Fibroblast of lung (primary cell): ENCODE data around the gene AHCYL2. TPM values are rescaled to one million over a fixed set of nuclear protein-coding genes. Genes with fewer than 3 reads are reported as not detected.
"Not testable (repeated sequence)": the region's sequence is repeated elsewhere in the genome, so short reads cannot be mapped to it uniquely, and the experiment has no call there.

Experiments used
- DNase-seq, 2 donors: peaks; one replicate each; pipeline versions ENCODE4 v3.0.0 to v3.0.0-alpha.2; 2010; ENCODE audit warnings: low read depth in 2 of 2
- H2AFZ ChIP-seq: 2 replicates; pipeline ENCODE4 v1.5.1; 2012; ENCODE audit warnings: low read length, control low read depth, inconsistent platforms
- H3K27ac ChIP-seq: 2 replicates; pipeline ENCODE4 v1.5.1; 2011; ENCODE audit warnings: low read length, control low read depth; ENCODE audit not compliant: insufficient read depth
- H3K27me3 ChIP-seq: 2 replicates; pipeline ENCODE4 v1.5.1; 2011; ENCODE audit warnings: mild to moderate bottlenecking, low read length; ENCODE audit not compliant: control insufficient read depth, insufficient read depth
- H3K36me3 ChIP-seq: 2 replicates; pipeline ENCODE4 v1.5.1; 2011; ENCODE audit warnings: low read length; ENCODE audit not compliant: control insufficient read depth, insufficient read depth
- H3K4me1 ChIP-seq: 2 replicates; pipeline ENCODE4 v1.5.1; 2011; ENCODE audit warnings: low read length; ENCODE audit not compliant: control insufficient read depth, insufficient read depth; ENCODE audit errors: extremely low read depth
- H3K4me2 ChIP-seq: 2 replicates; pipeline ENCODE4 v1.5.1; 2011; ENCODE audit warnings: low read length, control low read depth; ENCODE audit not compliant: insufficient read depth; ENCODE audit errors: extremely low read depth
- H3K4me3 ChIP-seq, 4 experiments: fragments of 200-600 bp in 1 of 4; sonication (generic) in 1 of 4; replicated peaks in 1 of 4; 2 replicates each; pipeline ENCODE4 v1.5.1; 2011 to 2016; ENCODE audit warnings: low read length in 4 of 4, low read depth in 3 of 4, mild to moderate bottlenecking in 3 of 4, control low read depth in 2 of 4, inconsistent platforms in 1 of 4, mixed read lengths in 1 of 4; ENCODE audit not compliant: insufficient read depth in 1 of 4; ENCODE audit errors: control extremely low read depth in 1 of 4
- H3K79me2 ChIP-seq: 2 replicates; pipeline ENCODE4 v1.5.1; 2012; ENCODE audit warnings: mild to moderate bottlenecking, low read length, inconsistent platforms; ENCODE audit not compliant: control insufficient read depth, insufficient read depth
- H3K9ac ChIP-seq: 2 replicates; pipeline ENCODE4 v1.5.1; 2011; ENCODE audit warnings: mild to moderate bottlenecking, low read length, control low read depth; ENCODE audit not compliant: insufficient read depth
- H3K9me3 ChIP-seq: 2 replicates; pipeline ENCODE4 v1.5.1; 2012; ENCODE audit warnings: low read depth, low read length; ENCODE audit not compliant: control insufficient read depth, insufficient read depth
- H4K20me1 ChIP-seq: 2 replicates; pipeline ENCODE4 v1.5.1; 2011; ENCODE audit warnings: low read length; ENCODE audit not compliant: control insufficient read depth, insufficient read depth; ENCODE audit errors: extremely low read depth
- EZH2 ChIP-seq: IDR thresholded peaks from 2 replicates; pipeline ENCODE4 v1.5.1; 2012; ENCODE audit warnings: low read length, control low read depth, mild to moderate bottlenecking; ENCODE audit errors: missing control alignments
- polyA plus RNA-seq, 2 donors: library from polyadenylated mRNA; depleted of rRNA in 1 of 2; stranded (reverse) in 1 of 2; unstranded in 1 of 2; fragments of >200 nt; gene quantifications; 2 replicates each; pipeline ENCODE4 v1.2.1, GENCODE V29; 2011 to 2012; ENCODE audit warnings: missing spikeins in 1 of 2
- total RNA-seq: library from RNA; depleted of rRNA; stranded (reverse); fragments of >200 nt; gene quantifications from 2 replicates; pipeline ENCODE4 v1.2.1, GENCODE V29; 2014
- TF ChIP-seq, protein P1 (sequence below), 2 donors: IDR thresholded peaks in 1 of 2; conservative IDR thresholded peaks in 1 of 2; 1 replicate in 1 of 2; 2 replicates in 1 of 2; pipeline ENCODE4 v1.5.1; 2011 to 2012; ENCODE audit warnings: low read length in 2 of 2, control low read depth in 1 of 2, inconsistent platforms in 1 of 2, low read depth in 1 of 2, mild to moderate bottlenecking in 1 of 2

The AHCYL2 gene
- total and polyA plus RNA-seq, 2 donors (not counting 1 experiment from before 2014, with no cell fraction given), result 8.7 to 11.9 TPM

DNA sequence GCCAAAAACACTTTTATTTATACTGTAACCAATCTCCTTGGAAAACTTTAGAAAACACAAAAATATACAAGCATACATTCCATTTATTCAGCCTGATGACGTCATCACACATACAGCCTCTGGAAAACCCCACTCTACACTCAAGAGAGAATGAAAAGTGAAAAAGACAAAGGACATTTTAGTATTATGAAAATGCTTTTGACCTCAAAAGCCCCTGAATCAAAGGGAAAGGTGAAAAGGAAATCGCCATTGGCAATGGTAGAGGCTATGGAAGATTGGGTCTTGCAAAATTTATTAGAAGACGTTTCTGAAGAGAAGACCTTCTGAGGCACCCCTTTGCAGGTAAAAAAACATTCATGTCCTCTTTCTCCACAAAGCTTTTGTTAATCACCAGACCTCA is 126.5 kb downstream of the AHCYL2 start:
- Histone ChIP-seq H4K20me1 (no peaks in the 10 kb centered on the region), H3K4me3 (no peak overlapping the region), H3K27me3 (no peaks in the 10 kb centered on the region), H3K4me1 (no peaks in the 10 kb centered on the region), H3K79me2 (no peaks in the 10 kb centered on the region), H3K9ac (no peak overlapping the region), H3K36me3 (no peaks in the 10 kb centered on the region), H2AFZ (no peak overlapping the region), H3K9me3 (no peaks in the 10 kb centered on the region), H3K27ac (no peak overlapping the region), H3K4me2 (no peak overlapping the region)
- DNase-seq, result peak in 1 of 2 donors; percentile 48
- TF ChIP-seq, protein P1, sequence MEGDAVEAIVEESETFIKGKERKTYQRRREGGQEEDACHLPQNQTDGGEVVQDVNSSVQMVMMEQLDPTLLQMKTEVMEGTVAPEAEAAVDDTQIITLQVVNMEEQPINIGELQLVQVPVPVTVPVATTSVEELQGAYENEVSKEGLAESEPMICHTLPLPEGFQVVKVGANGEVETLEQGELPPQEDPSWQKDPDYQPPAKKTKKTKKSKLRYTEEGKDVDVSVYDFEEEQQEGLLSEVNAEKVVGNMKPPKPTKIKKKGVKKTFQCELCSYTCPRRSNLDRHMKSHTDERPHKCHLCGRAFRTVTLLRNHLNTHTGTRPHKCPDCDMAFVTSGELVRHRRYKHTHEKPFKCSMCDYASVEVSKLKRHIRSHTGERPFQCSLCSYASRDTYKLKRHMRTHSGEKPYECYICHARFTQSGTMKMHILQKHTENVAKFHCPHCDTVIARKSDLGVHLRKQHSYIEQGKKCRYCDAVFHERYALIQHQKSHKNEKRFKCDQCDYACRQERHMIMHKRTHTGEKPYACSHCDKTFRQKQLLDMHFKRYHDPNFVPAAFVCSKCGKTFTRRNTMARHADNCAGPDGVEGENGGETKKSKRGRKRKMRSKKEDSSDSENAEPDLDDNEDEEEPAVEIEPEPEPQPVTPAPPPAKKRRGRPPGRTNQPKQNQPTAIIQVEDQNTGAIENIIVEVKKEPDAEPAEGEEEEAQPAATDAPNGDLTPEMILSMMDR (conservative IDR thresholded peaks at IDR 0.05 in 1 of 2, IDR thresholded peaks at IDR 0.05 in 1 of 2; ENCODE audit: low read depth in 1 of 2, low read length in 2 of 2), result no peak
- no peak for TF ChIP-seq EZH2

DNA sequence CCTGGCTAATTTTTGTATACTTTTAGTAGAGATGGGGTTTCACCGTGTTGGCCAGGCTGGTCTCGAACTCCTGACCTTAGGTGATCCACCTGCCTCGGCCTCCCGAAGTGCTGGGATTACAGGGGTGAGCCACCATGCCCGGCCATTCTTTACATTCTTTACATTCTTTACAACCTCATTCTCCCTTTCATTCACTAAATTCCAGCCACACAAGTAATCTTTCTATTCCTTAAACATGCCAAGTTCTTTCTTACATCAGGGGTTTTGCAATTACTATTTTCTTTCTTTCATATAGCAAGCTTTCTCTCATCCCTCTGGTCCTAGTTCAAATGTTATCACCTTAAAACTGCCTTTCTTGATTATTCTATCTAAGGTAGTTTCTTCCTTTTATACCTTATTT is 128.3 kb downstream of the AHCYL2 start:
- not testable (repeated sequence) for H3K79me2 ChIP-seq, H3K9ac ChIP-seq, H3K27me3 ChIP-seq, H3K4me2 ChIP-seq, H3K4me1 ChIP-seq, H3K36me3 ChIP-seq, H3K9me3 ChIP-seq, H3K27ac ChIP-seq, H2AFZ ChIP-seq, H3K4me3 ChIP-seq, H4K20me1 ChIP-seq
- peak in 1 of 2 donors; percentile 60 for DNase-seq

DNA sequence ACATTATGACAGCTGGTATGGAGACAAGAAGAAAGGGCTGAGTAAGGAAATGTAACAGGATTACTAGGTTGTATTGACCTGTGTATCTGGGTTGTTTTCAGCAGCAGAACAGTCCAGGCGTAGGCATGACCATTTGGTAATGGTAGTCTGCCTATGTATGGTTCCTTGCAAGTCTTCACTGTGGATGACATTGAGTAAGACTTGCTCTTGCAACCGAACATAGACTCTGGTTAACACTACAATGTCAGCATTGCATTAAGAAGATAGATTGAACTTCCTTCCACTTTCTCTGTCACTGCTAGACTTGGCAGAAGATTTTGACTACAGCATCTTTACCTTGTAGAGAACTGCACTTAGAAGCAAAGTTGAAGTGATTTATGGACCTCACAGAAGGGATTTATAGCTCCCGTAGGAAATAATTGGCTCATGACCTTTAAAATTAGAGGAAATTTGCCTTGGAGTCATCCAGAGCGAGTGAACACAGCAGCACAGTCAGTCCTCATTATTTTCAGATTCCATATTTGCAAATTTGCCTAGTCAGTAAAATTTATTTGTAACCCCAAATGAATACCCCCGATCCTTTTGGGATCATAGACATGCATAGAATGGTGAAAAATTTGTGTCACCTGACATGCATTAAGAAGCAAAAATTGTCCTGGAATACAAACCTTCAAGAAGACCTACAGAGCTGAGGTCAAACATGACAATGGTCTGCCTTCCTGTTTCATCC is 129.8 kb downstream of the AHCYL2 start:
- no peaks in the 10 kb centered on the region for H3K27me3 ChIP-seq
- DNase-seq, result no peak
- no peak overlapping the region for H3K4me2 ChIP-seq
- no peaks in the 10 kb centered on the region for H3K36me3 ChIP-seq
- no peak overlapping the region for H2AFZ ChIP-seq
- no peaks in the 10 kb centered on the region for H3K79me2 ChIP-seq
- TF ChIP-seq EZH2, result no peak
- TF ChIP-seq, protein P1 (conservative IDR thresholded peaks at IDR 0.05 in 1 of 2, IDR thresholded peaks at IDR 0.05 in 1 of 2; ENCODE audit: low read depth in 1 of 2, low read length in 2 of 2), result no peak
- H3K9ac ChIP-seq, result no peak overlapping the region
- no peak overlapping the region for H3K4me3 ChIP-seq
- H3K27ac ChIP-seq, result no peak overlapping the region
- no peaks in the 10 kb centered on the region for H3K9me3 ChIP-seq
- no peaks in the 10 kb centered on the region for H3K4me1 ChIP-seq
- no peaks in the 10 kb centered on the region for H4K20me1 ChIP-seq
